Glutamatergic neuron (in vitro differentiated cells): ENCODE data around the gene CTSZ. TPM values are rescaled to one million over a fixed set of nuclear protein-coding genes. Genes with fewer than 3 reads are reported as not detected.

ENCODE experiments used
- DNase-seq: peaks from one replicate; pipeline ENCODE4 v3.0.0; 2022
- H3K27ac Mint-ChIP-seq: one replicate; pipeline ENCODE4 v1.8.0; 2020; ENCODE audit warnings: mild to moderate bottlenecking, mixed read lengths, inconsistent platforms; ENCODE audit not compliant: unreplicated experiment
- H3K27me3 Mint-ChIP-seq: one replicate; pipeline ENCODE4 v1.8.0; 2020; ENCODE audit warnings: mild to moderate bottlenecking, moderate library complexity, mixed read lengths, inconsistent platforms; ENCODE audit not compliant: unreplicated experiment
- H3K36me3 Mint-ChIP-seq: one replicate; pipeline ENCODE4 v1.8.0; 2020; ENCODE audit warnings: mild to moderate bottlenecking, mixed read lengths, inconsistent platforms; ENCODE audit not compliant: unreplicated experiment
- H3K4me1 Mint-ChIP-seq: one replicate; pipeline ENCODE4 v1.8.0; 2020; ENCODE audit warnings: mild to moderate bottlenecking, low read depth, mixed read lengths, inconsistent platforms; ENCODE audit not compliant: unreplicated experiment
- H3K4me3 Mint-ChIP-seq: one replicate; pipeline ENCODE4 v1.8.0; 2020; ENCODE audit warnings: mild to moderate bottlenecking, mixed read lengths, inconsistent platforms; ENCODE audit not compliant: unreplicated experiment
- H3K9me3 Mint-ChIP-seq: one replicate; pipeline ENCODE4 v1.8.0; 2020; ENCODE audit warnings: mild to moderate bottlenecking, moderate library complexity, mixed read lengths, inconsistent platforms; ENCODE audit not compliant: unreplicated experiment
- total RNA-seq: library from RNA; stranded (reverse); fragmentation: NEBNext Ultra II Directional; extraction: Animal tissue kit (Norgen Biotek cat#: 25700); gene quantifications from one replicate; pipeline ENCODE4 v1.2.1, GENCODE V29; 2021; ENCODE audit not compliant: unreplicated experiment
- TF ChIP-seq, protein P1 (sequence below): fragments of 200-600 bp; sonication (generic); IDR thresholded peaks from one replicate; pipeline ENCODE4 v1.5.0; 2021; ENCODE audit not compliant: partially characterized antibody, unreplicated experiment

The CTSZ gene
- total RNA-seq, 1 donor from 2014 or later, result 13.1 TPM

- H3K4me3 Mint-ChIP-seq, result no peak overlapping the region
- H3K4me1 Mint-ChIP-seq, result no peaks in the 10 kb centered on the region
- DNase-seq, result peak; percentile 3
- H3K9me3 Mint-ChIP-seq, result peaks cover 5% of the 10 kb centered on the region
- TF ChIP-seq, protein P1, sequence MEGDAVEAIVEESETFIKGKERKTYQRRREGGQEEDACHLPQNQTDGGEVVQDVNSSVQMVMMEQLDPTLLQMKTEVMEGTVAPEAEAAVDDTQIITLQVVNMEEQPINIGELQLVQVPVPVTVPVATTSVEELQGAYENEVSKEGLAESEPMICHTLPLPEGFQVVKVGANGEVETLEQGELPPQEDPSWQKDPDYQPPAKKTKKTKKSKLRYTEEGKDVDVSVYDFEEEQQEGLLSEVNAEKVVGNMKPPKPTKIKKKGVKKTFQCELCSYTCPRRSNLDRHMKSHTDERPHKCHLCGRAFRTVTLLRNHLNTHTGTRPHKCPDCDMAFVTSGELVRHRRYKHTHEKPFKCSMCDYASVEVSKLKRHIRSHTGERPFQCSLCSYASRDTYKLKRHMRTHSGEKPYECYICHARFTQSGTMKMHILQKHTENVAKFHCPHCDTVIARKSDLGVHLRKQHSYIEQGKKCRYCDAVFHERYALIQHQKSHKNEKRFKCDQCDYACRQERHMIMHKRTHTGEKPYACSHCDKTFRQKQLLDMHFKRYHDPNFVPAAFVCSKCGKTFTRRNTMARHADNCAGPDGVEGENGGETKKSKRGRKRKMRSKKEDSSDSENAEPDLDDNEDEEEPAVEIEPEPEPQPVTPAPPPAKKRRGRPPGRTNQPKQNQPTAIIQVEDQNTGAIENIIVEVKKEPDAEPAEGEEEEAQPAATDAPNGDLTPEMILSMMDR, result no peak
- H3K27ac Mint-ChIP-seq, result no peak overlapping the region
- H3K27me3 Mint-ChIP-seq, result peaks cover 15% of the 10 kb centered on the region
- H3K36me3 Mint-ChIP-seq, result no peaks in the 10 kb centered on the region
Measured at GRCh38 chr20:59002388-59002787, 4.7 kb downstream of the CTSZ start.

DNA sequence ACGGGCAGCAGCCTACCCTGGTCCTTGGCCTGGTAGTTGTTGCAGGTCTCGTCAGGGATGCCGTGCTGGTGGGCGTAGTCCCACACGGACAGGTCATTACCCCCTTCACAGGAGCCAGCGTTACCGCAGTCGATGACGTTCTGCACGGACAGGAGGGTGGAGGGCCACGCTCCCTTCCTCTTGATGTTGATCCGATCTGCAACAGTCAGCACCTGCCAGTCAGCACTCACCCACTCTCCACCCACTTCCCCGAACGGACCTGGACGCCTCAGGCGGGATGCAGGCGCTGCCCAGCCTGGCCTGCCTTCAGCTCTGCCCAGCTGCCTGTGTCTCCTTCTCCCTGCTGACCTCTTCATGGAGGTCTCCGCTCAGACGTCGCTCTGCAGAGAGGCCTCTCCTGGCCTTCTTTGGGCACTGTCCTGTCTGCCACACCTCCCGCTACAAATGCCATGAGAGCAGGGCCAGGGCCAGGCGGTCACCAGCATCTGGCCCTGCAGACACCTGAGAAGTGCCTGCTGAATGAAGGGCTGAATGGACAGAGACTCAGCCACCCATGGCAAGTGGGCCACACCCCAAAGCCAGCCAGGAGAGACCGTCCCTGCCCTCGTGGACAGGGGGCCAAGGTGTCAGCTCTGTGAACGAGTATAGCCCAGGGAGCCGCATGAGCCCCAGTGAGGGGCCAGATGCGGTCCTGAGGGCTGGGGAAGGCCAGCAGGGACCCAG, 5.4 kb downstream of the CTSZ start:
- no peaks in the 10 kb centered on the region for H3K36me3 Mint-ChIP-seq
- TF ChIP-seq, protein P1, result no peak
- H3K4me3 Mint-ChIP-seq, result no peak overlapping the region
- no peak overlapping the region for H3K27ac Mint-ChIP-seq
- DNase-seq, result no peak
- peaks cover 5% of the 10 kb centered on the region for H3K9me3 Mint-ChIP-seq
- H3K27me3 Mint-ChIP-seq, result peaks cover 15% of the 10 kb centered on the region
- no peaks in the 10 kb centered on the region for H3K4me1 Mint-ChIP-seq

- TF ChIP-seq, protein P1, result no peak
- no peaks in the 10 kb centered on the region for H3K36me3 Mint-ChIP-seq
- H3K4me1 Mint-ChIP-seq, result no peaks in the 10 kb centered on the region
- DNase-seq, result no peak
- H3K27ac Mint-ChIP-seq, result no peak overlapping the region
- peaks cover 5% of the 10 kb centered on the region for H3K9me3 Mint-ChIP-seq
- no peak overlapping the region for H3K4me3 Mint-ChIP-seq
- peaks cover 15% of the 10 kb centered on the region for H3K27me3 Mint-ChIP-seq
Measured at GRCh38 chr20:59001068-59001448, 6.0 kb downstream of the CTSZ start.

DNA sequence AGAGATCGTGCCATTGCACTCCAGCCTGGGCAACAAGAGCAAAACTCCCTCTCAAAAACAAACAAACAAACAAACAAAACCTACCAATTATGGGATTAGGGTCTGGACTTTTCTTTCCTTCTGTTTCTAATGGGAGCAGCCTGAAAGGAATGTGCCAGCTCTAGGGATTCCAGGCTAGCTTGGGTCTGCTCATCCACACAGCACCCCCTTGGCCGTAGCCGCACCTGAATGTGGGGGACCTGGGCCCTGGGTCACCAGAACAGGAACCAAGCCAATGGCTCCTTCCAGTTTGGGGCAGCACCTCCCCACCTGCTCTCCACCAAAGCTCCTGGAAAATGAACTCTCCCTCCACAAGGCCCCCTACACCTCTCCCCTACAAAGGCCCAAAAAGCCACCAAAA, 6.7 kb downstream of the CTSZ start:
- H3K36me3 Mint-ChIP-seq, result no peaks in the 10 kb centered on the region
- peaks cover 4% of the 10 kb centered on the region for H3K4me1 Mint-ChIP-seq
- peaks cover 15% of the 10 kb centered on the region for H3K27me3 Mint-ChIP-seq
- peaks cover 5% of the 10 kb centered on the region for H3K9me3 Mint-ChIP-seq
- TF ChIP-seq, protein P1, result no peak
- H3K27ac Mint-ChIP-seq, result no peak overlapping the region
- no peak overlapping the region for H3K4me3 Mint-ChIP-seq
- DNase-seq, result no peak

- peaks cover 12% of the 10 kb centered on the region for H3K27me3 Mint-ChIP-seq
Measured at GRCh38 chr20:58998656-58999055, 8.4 kb downstream of the CTSZ start.

More at GRCh38 chr20:58998656-58999055, 8.4 kb downstream of the CTSZ start:
- TF ChIP-seq, protein P1, result no peak
- no peaks in the 10 kb centered on the region for H3K36me3 Mint-ChIP-seq
- H3K27ac Mint-ChIP-seq, result no peak overlapping the region
- H3K9me3 Mint-ChIP-seq, result peaks cover 5% of the 10 kb centered on the region
- DNase-seq, result no peak
- H3K4me1 Mint-ChIP-seq, result peaks cover 4% of the 10 kb centered on the region
- H3K4me3 Mint-ChIP-seq, result no peak overlapping the region
